Inflammatory macrophage (primary cell): Measurements from ENCODE around the gene SUSD2.

Source experiments
- DNase-seq, 2 donors: peaks; one replicate each; pipeline ENCODE4 v3.0.0-alpha.2; 2020 to 2022

SUSD2 gene

DNA sequence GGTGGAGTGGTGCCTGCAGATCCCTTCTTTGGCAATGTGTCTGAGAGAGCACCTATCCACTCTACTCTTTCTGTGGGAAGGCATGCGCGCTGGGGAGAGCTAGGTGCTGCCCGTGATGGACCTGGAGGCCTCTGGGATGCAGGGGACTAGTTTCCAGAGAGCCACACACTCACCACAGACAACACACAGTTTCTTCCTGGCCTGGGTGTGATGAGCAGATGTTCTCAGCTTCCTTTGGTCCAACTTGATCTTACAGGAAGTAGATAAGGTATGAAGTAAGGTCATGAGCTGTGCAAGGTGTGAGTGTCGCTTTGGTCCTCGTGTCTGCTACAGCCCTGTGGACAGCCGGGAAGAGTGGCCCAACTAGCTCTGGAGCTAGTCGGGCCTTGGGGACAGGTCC lies 27.3 kb upstream of the SUSD2 start:
- DNase-seq: no peak

- no peak for DNase-seq
Measured at GRCh38 chr22:24154826-24155225, 26.5 kb upstream of the SUSD2 start.

DNA sequence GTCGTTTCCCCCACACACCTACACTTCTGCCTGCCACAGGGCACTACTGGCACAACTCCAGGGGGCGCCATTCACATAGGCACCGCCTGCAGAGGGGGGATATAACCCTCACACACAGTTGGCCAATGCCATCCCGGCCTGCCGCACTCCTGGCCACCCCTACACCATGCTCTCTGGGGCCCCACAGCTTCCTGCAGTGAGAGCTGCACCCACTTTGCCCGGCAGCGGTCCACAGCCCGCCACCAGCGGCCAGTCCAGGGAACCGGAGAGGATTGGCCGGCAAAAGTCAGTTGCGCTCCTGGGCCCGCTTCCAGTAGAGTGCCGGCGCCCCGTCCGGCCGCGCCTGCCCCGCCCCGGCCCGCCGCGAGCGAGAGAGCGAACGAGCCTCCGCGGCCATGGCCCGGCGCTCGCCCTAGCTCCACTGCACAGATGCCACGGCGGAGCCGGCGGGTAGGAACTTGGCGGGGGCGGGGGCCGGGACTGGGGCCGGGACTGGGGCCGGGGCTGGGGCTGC lies 25.6 kb upstream of the SUSD2 start:
- peak; percentile 59 to 72 for DNase-seq

- peak; percentile 40 to 78 for DNase-seq
Measured at GRCh38 chr22:24156141-24156912, 25.0 kb upstream of the SUSD2 start.

- DNase-seq: peak; percentile 80 to 81
Measured at GRCh38 chr22:24156913-24157821, 24.1 kb upstream of the SUSD2 start.

DNA sequence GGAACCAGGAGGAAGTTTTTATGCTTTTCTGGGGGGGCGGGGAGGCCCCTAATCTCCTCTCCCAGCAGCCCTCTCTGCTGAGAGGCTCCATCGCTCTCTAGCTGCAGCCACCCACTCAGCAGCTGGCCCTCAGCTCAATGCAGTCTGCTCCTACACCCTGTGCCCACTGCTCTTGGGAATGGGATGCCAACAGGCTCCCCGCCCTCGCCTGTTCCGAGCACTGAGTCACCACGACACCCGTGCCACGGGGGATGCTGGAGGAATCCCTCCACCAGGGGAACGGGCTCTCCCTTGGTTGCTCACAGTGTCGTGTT lies 23.5 kb upstream of the SUSD2 start:
- DNase-seq: peak in 1 of 2 donors; percentile 34

- no peak for DNase-seq
Measured at GRCh38 chr22:24159650-24160049, 21.6 kb upstream of the SUSD2 start.

- no peak for DNase-seq
Measured at GRCh38 chr22:24160546-24160945, 20.7 kb upstream of the SUSD2 start.

DNA sequence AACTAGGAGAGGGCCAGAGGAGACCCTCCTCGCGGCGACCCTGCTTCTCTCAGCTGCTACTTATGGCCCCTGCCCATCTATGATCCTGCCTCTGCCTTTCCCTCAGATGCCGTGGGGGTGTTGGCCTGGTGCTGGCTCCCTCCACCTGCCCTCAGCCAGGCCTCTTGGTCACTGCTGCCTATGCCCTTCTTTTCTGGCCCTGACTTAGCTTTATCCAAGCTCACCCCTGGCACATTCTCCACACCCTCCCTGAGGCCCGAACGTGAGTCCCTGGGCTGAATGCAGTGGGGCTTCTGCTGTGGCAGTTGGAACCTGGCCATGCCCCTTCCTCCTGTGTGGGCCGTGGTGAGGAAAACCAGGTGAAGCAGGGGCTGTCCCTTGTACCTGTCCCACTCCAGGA lies 19.8 kb upstream of the SUSD2 start:
- DNase-seq: no peak

DNA sequence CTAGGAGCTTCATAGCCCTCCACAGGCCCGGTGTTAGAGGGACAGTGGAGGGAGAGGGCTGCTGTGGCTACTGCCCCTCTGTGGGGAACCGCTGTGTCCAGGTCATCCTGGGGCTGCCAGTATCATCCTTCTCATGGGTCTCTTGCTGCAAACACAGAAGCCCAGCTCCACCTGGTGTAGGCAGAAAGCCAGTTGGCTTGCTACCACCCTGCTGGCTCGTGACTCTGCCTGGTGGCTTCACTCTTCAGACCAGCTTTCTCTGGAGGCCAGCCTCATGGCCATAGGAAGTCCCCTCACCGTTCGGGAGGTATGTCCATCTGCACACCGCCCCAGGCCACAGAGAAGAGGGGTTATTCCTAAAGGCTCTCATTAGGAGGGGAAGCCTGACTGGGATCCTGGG lies 19.4 kb upstream of the SUSD2 start:
- DNase-seq: no peak

- peak in 1 of 2 donors; percentile 23 for DNase-seq
Measured at GRCh38 chr22:24162436-24162835, 18.9 kb upstream of the SUSD2 start.

GRCh38 chr22:24164243-24164642 lies 17.0 kb upstream of the SUSD2 start:
- no peak for DNase-seq

DNA sequence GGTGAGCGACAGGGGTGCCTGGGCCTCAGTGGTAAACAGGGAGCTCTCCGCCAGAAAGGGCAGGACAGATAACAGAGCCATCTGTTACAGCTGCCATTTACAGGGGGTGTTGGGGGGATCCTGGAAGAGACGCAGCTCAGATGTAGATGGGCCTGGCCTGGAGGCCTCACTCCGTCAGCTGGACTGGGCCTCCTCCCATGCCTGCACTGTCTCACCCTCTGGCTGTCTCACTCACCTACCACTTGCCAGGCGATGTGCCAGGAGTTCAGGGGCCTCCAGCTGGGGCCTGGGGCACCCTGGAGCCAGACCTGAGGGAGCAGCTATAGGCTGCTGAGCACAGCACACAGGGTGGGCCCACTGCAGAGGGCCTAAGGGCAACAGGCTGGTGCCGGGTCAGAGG lies 16.3 kb upstream of the SUSD2 start:
- DNase-seq: no peak

GRCh38 chr22:24165673-24166072 lies 15.6 kb upstream of the SUSD2 start:
- no peak for DNase-seq

- no peak for DNase-seq
Measured at GRCh38 chr22:24166811-24167210, 14.5 kb upstream of the SUSD2 start.

- DNase-seq: no peak
Measured at GRCh38 chr22:24169439-24170058, 11.7 kb upstream of the SUSD2 start.

- no peak for DNase-seq
Measured at GRCh38 chr22:24170188-24170587, 11.1 kb upstream of the SUSD2 start.

- DNase-seq: no peak
Measured at GRCh38 chr22:24170632-24171031, 10.7 kb upstream of the SUSD2 start.

- DNase-seq: no peak
Measured at GRCh38 chr22:24171822-24172221, 9.5 kb upstream of the SUSD2 start.

DNA sequence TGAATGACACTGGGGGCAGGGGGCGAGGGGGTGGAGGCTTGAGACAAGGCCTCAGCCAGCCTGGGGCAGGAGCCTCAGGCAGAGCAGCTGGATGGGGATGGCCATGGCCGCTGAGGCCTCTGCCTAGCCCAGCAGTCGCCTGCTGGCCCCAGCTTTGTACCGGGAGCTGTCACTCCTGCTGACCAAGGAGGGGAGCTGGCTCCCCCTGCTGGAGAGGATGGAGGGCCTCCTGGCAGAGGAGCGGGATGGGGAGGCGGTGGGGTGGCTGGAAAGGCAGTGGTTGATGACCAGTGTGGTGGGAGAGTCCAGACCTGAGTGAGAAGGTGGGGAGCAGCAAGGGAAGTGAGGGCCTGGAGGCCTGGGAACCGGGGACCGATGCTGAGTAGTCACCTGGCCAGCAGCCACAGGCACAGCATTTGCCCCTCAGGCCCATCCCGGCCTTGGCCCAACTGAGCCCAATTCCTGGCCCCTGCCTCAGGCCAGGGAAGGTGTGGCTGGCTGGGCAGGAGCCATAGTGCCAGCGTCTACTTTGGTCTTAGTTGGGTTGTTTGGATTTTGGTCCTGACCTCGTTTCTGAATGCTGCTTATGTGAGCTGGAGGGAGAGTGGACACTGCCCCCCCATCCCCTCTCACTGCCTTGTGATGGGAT lies 6.0 kb upstream of the SUSD2 start:
- peak; percentile 70 to 80 for DNase-seq

DNA sequence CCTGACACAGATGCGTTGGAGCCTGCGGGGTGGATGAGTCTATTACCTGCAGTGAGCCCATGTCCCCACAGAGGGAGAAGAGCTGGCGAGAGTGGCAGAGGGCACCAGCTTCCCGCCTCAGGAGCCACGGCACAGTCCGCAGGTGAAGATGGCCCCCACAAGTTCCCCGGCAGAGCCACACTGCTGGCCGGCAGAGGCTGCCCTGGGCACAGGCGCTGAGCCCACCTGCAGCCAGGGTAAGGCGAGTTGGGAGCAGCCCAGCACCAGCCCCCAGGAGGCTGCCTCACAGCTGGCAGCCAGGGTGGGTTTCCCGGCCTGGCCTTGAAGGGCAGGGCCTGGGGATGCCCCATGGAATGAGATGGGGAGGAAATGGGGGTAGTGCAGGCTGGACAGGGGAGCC lies 5.2 kb upstream of the SUSD2 start:
- no peak for DNase-seq

- no peak for DNase-seq
Measured at GRCh38 chr22:24176630-24177029, 4.7 kb upstream of the SUSD2 start.

GRCh38 chr22:24177045-24177444 lies 4.2 kb upstream of the SUSD2 start:
- no peak for DNase-seq
